WTC11 (cell line): Measurements from ENCODE around the gene RALBP1. TPM values are rescaled to one million over a fixed set of nuclear protein-coding genes. Genes with fewer than 3 reads are reported as not detected.

Source experiments
- ATAC-seq: fragments of 200-7000 bp; cut with Tn5 transposase; 2 replicates; pipeline ENCODE4 v1.10.0; 2021; ENCODE audit warnings: mild to moderate bottlenecking, moderate library complexity
- CTCF ChIA-PET: fragments of 300-600 bp; sonication (Branson Sonifier 250); formaldehyde crosslinking; loops from one replicate; lab custom pipeline; 2021; ENCODE audit warnings: antibody characterized with exemption; lab: Charles Lee
- POLR2A ChIA-PET: fragments of 350-600 bp; sonication (Branson Sonifier 250); formaldehyde crosslinking; loops from one replicate; lab custom pipeline; 2021; ENCODE audit warnings: antibody characterized with exemption; lab: Charles Lee
- DNase-seq: peaks from one replicate; pipeline ENCODE4 v3.0.0; 2021; ENCODE audit warnings: low spot score
- H3K27ac Mint-ChIP-seq: 2 replicates; pipeline ENCODE4 v1.8.0; 2021; ENCODE audit warnings: mixed read lengths
- H3K27me3 Mint-ChIP-seq: 2 replicates; pipeline ENCODE4 v1.8.0; 2021; ENCODE audit warnings: low read depth, mild to moderate bottlenecking, moderate library complexity, mixed read lengths
- H3K36me3 Mint-ChIP-seq: 2 replicates; pipeline ENCODE4 v1.8.0; 2021; ENCODE audit warnings: mixed read lengths
- H3K4me1 Mint-ChIP-seq: 2 replicates; pipeline ENCODE4 v1.8.0; 2022; ENCODE audit warnings: mixed read lengths
- H3K4me3 Mint-ChIP-seq: 2 replicates; pipeline ENCODE4 v1.8.0; 2021; ENCODE audit warnings: mild to moderate bottlenecking, moderate library complexity, mixed read lengths
- H3K9me3 Mint-ChIP-seq: 2 replicates; pipeline ENCODE4 v1.8.0; 2021; ENCODE audit warnings: mixed read lengths
- CREB1 ChIP-seq: sonication (generic); formaldehyde crosslinking; IDR thresholded peaks from 2 replicates; pipeline ENCODE4 v1.8.0; 2023; ENCODE audit warnings: mild to moderate bottlenecking, missing genetic modification reagents
- FOXJ3 ChIP-seq: sonication (generic); formaldehyde crosslinking; IDR thresholded peaks from 2 replicates; pipeline ENCODE4 v1.9.0; 2021; ENCODE audit warnings: missing genetic modification reagents, mild to moderate bottlenecking, borderline replicate concordance
- FOXP1 ChIP-seq: sonication (generic); formaldehyde crosslinking; IDR thresholded peaks from 2 replicates; pipeline ENCODE4 v1.8.0; 2022; ENCODE audit warnings: missing genetic modification reagents, mild to moderate bottlenecking, moderate library complexity, borderline replicate concordance
- GRHL2 ChIP-seq: fragments of 250-450 bp; sonication (Bioruptor Pico); IDR thresholded peaks from 2 replicates; pipeline ENCODE4 v1.8.0; 2022; ENCODE audit warnings: mild to moderate bottlenecking, moderate library complexity; ENCODE audit not compliant: insufficient replicate concordance, severe bottlenecking
- NR1H2 ChIP-seq: sonication (generic); formaldehyde crosslinking; IDR thresholded peaks from 2 replicates; pipeline ENCODE4 v1.9.0; 2021; ENCODE audit warnings: mild to moderate bottlenecking, moderate library complexity, missing genetic modification reagents
- TCF7 ChIP-seq: sonication (generic); formaldehyde crosslinking; IDR thresholded peaks from 2 replicates; pipeline ENCODE4 v1.8.0; 2022; ENCODE audit warnings: mild to moderate bottlenecking, low read depth, missing genetic modification reagents, moderate library complexity
- TEAD1 ChIP-seq: sonication (generic); formaldehyde crosslinking; IDR thresholded peaks from 2 replicates; pipeline ENCODE4 v1.8.0; 2022; ENCODE audit warnings: mild to moderate bottlenecking, missing genetic modification reagents
- TEAD4 ChIP-seq: sonication (generic); formaldehyde crosslinking; IDR thresholded peaks from 2 replicates; pipeline ENCODE4 v1.8.0; 2022; ENCODE audit warnings: mild to moderate bottlenecking, missing genetic modification reagents
- ZNF232 ChIP-seq: sonication (generic); formaldehyde crosslinking; IDR thresholded peaks from 2 replicates; pipeline ENCODE4 v1.8.0; 2022; ENCODE audit warnings: mild to moderate bottlenecking, missing genetic modification reagents
- ZNF416 ChIP-seq: fragments of 250-450 bp; sonication (Bioruptor Pico); IDR thresholded peaks from 2 replicates; pipeline ENCODE4 v1.9.0; 2021; ENCODE audit warnings: mild to moderate bottlenecking, inconsistent platforms
- total RNA-seq: library from RNA; stranded (reverse); gene quantifications from 3 replicates; pipeline ENCODE4 v1.2.3, GENCODE V29; 2021
- TF ChIP-seq, protein P1 (sequence below): sonication (generic); formaldehyde crosslinking; IDR thresholded peaks from 2 replicates; pipeline ENCODE4 v1.8.1; 2022; ENCODE audit warnings: low read depth, missing genetic modification reagents, borderline replicate concordance
- TF ChIP-seq, protein P2 (sequence below): sonication (generic); formaldehyde crosslinking; IDR thresholded peaks from 2 replicates; pipeline ENCODE4 v1.8.1; 2023; ENCODE audit warnings: mild to moderate bottlenecking, missing genetic modification reagents, moderate library complexity
- TF ChIP-seq, protein P3 (sequence below): fragments of 250-450 bp; sonication (Bioruptor Pico); IDR thresholded peaks from 2 replicates; pipeline ENCODE4 v1.9.0; 2021; ENCODE audit warnings: mild to moderate bottlenecking, borderline replicate concordance
- TF ChIP-seq, protein P4 (sequence below): sonication (generic); formaldehyde crosslinking; IDR thresholded peaks from 2 replicates; pipeline ENCODE4 v1.8.0; 2022; ENCODE audit warnings: missing genetic modification reagents
- TF ChIP-seq, protein P5 (sequence below): sonication (generic); formaldehyde crosslinking; IDR thresholded peaks from 2 replicates; pipeline ENCODE4 v1.8.1; 2023; ENCODE audit warnings: mild to moderate bottlenecking, missing genetic modification reagents

RALBP1 gene
- total RNA-seq, 1 experiment from 2014 or later: 69.3 TPM

DNA sequence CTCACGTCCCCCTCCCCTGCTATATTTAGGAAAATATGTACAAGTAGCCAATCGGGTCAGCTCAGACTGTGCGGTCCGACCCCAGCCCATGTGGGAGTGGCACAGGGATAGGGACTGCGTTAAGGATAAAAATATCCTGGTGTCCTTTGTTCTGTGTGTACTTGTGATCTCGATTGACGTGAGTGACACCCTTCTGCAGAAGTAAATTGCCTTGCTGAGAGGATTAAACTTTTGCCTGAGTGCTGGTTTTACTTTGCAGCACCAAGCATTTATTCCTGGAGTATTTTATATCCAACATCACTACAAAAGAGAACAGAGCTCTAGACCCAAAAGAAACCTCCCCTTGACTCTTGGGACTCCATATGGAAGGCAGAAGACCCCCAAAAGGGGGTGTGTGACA, 28.0 kb upstream of the RALBP1 start:
- 0 out of 2 replicates have a peak, but pooled peaks cover 4% of the 10 kb centered on the region for H3K27me3 Mint-ChIP-seq
- POLR2A ChIA-PET: no interaction called here
- no peaks in the 10 kb centered on the region; the same call in 1 of the 2 replicates for H3K4me1 Mint-ChIP-seq
- peaks cover 24% of the 10 kb centered on the region for H3K9me3 Mint-ChIP-seq
- ATAC-seq (no peak), DNase-seq (no peak)
- no peak overlapping the region for H3K27ac Mint-ChIP-seq
- CTCF ChIA-PET: no interaction called here
- TF ChIP-seq CREB1 (CRISPR knock-in tag) (no peak), TEAD4 (CRISPR knock-in tag) (no peak), NR1H2 (no peak), TCF7 (no peak), ZNF416 (CRISPR knock-in tag) (no peak), ZNF232 (CRISPR knock-in tag) (no peak)
- TF ChIP-seq, protein P1, sequence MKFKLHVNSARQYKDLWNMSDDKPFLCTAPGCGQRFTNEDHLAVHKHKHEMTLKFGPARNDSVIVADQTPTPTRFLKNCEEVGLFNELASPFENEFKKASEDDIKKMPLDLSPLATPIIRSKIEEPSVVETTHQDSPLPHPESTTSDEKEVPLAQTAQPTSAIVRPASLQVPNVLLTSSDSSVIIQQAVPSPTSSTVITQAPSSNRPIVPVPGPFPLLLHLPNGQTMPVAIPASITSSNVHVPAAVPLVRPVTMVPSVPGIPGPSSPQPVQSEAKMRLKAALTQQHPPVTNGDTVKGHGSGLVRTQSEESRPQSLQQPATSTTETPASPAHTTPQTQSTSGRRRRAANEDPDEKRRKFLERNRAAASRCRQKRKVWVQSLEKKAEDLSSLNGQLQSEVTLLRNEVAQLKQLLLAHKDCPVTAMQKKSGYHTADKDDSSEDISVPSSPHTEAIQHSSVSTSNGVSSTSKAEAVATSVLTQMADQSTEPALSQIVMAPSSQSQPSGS (CRISPR knock-in tag): no peak
- TF ChIP-seq, protein P2, sequence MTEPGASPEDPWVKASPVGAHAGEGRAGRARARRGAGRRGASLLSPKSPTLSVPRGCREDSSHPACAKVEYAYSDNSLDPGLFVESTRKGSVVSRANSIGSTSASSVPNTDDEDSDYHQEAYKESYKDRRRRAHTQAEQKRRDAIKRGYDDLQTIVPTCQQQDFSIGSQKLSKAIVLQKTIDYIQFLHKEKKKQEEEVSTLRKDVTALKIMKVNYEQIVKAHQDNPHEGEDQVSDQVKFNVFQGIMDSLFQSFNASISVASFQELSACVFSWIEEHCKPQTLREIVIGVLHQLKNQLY (CRISPR knock-in tag): no peak
- TF ChIP-seq, protein P3, sequence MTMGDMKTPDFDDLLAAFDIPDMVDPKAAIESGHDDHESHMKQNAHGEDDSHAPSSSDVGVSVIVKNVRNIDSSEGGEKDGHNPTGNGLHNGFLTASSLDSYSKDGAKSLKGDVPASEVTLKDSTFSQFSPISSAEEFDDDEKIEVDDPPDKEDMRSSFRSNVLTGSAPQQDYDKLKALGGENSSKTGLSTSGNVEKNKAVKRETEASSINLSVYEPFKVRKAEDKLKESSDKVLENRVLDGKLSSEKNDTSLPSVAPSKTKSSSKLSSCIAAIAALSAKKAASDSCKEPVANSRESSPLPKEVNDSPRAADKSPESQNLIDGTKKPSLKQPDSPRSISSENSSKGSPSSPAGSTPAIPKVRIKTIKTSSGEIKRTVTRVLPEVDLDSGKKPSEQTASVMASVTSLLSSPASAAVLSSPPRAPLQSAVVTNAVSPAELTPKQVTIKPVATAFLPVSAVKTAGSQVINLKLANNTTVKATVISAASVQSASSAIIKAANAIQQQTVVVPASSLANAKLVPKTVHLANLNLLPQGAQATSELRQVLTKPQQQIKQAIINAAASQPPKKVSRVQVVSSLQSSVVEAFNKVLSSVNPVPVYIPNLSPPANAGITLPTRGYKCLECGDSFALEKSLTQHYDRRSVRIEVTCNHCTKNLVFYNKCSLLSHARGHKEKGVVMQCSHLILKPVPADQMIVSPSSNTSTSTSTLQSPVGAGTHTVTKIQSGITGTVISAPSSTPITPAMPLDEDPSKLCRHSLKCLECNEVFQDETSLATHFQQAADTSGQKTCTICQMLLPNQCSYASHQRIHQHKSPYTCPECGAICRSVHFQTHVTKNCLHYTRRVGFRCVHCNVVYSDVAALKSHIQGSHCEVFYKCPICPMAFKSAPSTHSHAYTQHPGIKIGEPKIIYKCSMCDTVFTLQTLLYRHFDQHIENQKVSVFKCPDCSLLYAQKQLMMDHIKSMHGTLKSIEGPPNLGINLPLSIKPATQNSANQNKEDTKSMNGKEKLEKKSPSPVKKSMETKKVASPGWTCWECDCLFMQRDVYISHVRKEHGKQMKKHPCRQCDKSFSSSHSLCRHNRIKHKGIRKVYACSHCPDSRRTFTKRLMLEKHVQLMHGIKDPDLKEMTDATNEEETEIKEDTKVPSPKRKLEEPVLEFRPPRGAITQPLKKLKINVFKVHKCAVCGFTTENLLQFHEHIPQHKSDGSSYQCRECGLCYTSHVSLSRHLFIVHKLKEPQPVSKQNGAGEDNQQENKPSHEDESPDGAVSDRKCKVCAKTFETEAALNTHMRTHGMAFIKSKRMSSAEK (CRISPR knock-in tag): no peak
- TF ChIP-seq, protein P4, sequence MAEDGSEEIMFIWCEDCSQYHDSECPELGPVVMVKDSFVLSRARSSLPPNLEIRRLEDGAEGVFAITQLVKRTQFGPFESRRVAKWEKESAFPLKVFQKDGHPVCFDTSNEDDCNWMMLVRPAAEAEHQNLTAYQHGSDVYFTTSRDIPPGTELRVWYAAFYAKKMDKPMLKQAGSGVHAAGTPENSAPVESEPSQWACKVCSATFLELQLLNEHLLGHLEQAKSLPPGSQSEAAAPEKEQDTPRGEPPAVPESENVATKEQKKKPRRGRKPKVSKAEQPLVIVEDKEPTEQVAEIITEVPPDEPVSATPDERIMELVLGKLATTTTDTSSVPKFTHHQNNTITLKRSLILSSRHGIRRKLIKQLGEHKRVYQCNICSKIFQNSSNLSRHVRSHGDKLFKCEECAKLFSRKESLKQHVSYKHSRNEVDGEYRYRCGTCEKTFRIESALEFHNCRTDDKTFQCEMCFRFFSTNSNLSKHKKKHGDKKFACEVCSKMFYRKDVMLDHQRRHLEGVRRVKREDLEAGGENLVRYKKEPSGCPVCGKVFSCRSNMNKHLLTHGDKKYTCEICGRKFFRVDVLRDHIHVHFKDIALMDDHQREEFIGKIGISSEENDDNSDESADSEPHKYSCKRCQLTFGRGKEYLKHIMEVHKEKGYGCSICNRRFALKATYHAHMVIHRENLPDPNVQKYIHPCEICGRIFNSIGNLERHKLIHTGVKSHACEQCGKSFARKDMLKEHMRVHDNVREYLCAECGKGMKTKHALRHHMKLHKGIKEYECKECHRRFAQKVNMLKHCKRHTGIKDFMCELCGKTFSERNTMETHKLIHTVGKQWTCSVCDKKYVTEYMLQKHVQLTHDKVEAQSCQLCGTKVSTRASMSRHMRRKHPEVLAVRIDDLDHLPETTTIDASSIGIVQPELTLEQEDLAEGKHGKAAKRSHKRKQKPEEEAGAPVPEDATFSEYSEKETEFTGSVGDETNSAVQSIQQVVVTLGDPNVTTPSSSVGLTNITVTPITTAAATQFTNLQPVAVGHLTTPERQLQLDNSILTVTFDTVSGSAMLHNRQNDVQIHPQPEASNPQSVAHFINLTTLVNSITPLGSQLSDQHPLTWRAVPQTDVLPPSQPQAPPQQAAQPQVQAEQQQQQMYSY (CRISPR knock-in tag): no peak
- peaks cover 14% of the 10 kb centered on the region for H3K36me3 Mint-ChIP-seq
- no peak overlapping the region for H3K4me3 Mint-ChIP-seq

DNA sequence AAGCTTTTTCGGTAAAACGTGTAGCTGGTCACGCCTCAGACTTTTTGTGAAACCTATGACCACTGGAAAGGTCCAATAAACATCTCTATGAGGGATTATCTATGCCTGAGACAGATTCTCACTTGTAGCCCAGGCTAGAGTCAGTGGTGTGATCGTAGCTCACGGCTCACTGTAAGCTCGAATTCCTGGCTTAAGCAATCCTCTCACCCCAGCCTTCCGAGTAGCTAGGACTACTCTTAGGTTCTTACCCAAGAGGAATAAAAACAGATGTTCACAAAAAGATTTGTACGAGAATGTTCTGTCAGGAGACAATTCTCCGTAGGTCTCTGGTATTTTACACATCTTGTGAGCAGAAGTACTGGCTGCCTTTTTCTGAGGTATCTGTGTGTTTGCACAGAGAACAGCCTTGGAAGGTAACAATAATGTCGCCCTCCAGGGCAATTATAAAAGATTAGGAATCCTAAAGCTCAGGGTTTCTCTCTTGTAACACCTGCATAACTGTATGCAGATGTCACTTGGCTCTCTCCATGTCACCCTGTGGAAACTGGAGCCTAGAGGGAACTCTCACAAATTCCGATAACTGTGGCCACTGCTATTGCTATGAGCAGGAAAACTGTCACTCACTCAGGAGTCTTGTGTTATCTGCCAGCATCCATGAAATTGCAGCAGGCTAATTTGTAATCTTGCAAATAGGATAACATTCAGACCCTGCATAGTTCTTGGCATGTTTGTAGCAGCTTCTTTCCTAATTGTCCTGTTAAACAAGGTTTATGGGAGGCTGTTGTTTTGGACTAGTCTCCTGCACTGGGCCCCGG, 25.5 kb upstream of the RALBP1 start:
- ChIA-PET POLR2A (no interaction called here), CTCF (no interaction called here)
- peaks cover 14% of the 10 kb centered on the region for H3K36me3 Mint-ChIP-seq
- no peak overlapping the region for H3K27ac Mint-ChIP-seq
- H3K4me1 Mint-ChIP-seq: peaks cover 6% of the 10 kb centered on the region; the same call in 1 of the 2 replicates
- ATAC-seq (no peak), DNase-seq (no peak)
- H3K27me3 Mint-ChIP-seq: 0 out of 2 replicates have a peak, but pooled peaks cover 4% of the 10 kb centered on the region
- H3K9me3 Mint-ChIP-seq: peaks cover 24% of the 10 kb centered on the region
- H3K4me3 Mint-ChIP-seq: no peak overlapping the region
- TF ChIP-seq, protein P3 (CRISPR knock-in tag): no peak
- TF ChIP-seq FOXP1 (CRISPR knock-in tag): no peak
- TF ChIP-seq TEAD1: no peak
- no peak for TF ChIP-seq FOXJ3 (CRISPR knock-in tag)
- TF ChIP-seq ZNF416 (CRISPR knock-in tag): no peak
- TF ChIP-seq GRHL2: no peak
- TF ChIP-seq, protein P5, sequence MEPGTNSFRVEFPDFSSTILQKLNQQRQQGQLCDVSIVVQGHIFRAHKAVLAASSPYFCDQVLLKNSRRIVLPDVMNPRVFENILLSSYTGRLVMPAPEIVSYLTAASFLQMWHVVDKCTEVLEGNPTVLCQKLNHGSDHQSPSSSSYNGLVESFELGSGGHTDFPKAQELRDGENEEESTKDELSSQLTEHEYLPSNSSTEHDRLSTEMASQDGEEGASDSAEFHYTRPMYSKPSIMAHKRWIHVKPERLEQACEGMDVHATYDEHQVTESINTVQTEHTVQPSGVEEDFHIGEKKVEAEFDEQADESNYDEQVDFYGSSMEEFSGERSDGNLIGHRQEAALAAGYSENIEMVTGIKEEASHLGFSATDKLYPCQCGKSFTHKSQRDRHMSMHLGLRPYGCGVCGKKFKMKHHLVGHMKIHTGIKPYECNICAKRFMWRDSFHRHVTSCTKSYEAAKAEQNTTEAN (CRISPR knock-in tag): no peak
- TF ChIP-seq TEAD4 (CRISPR knock-in tag): no peak
- no peak for TF ChIP-seq TCF7
- TF ChIP-seq, protein P2 (CRISPR knock-in tag): no peak
